GM19035 (cell line): ENCODE measurements around the gene PDIA6.
A peak's percentile ranks its signal among the peaks of the same experiment; 100 is the strongest.
"Not testable (repeated sequence)": the region's sequence is repeated elsewhere in the genome, so short reads cannot be mapped to it uniquely, and the experiment has no call there.

ENCODE experiments used
- ATAC-seq: cut with Tn5 transposase; IDR thresholded peaks from one replicate; pipeline ENCODE4 v1.9.1; 2021; ENCODE audit not compliant: unreplicated experiment

The PDIA6 gene

DNA sequence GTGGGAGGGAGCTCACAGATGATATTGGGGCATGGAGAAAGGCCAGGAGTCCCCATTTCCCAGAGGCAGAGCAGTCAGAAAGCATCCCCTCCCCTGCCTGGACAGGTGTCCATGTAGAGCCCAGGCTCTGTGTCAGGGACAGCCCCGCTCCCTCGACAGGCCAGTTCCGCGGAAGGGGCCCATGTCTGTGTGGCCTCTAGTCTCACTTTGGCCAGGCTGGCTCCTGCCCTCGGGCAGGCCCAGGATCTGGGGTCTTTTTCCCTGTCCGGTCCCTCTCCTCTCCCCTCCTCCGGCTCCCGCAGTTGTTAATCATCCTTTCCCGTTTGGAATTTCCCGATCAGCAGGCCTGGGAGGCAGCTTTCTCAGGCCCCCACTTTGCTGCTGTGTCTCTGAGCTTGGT lies 20.4 kb upstream of the PDIA6 start:
- ATAC-seq = no peak

DNA sequence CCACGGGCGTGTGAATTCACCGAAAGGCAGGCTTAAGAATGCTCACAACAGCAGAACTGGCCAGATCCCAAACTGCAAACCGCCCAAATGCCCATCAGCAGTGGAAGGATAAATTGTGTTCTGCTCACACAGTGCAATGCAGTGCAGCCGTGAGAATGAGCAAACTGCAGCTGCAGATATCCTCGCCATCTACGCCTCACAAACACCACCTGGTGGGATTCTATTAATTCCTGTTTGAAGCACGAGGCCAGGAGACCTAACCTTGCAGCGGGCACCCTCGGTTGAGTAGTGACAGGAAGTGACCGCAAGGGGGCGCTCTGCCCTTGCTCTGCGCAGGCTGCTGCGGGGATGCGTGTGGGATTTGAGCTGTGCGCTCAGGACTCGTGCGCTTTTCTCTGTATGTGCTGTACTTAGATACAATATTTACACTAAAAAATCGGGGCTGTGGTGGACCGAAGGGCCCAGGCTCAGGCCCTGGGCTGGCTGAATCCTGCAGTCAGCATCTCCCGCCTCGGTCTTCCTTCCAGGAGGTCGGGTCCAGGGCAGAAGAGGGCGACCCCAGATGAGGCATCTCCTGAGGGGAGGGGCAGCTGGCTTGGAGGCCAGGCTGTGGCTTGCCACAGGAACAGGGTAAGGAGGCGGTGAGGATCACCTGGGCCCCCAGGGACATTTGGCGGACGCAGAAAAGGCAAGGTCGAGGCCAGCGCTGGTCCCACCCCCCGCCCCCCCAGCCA lies 19.8 kb upstream of the PDIA6 start:
- peak; percentile 81 for ATAC-seq

DNA sequence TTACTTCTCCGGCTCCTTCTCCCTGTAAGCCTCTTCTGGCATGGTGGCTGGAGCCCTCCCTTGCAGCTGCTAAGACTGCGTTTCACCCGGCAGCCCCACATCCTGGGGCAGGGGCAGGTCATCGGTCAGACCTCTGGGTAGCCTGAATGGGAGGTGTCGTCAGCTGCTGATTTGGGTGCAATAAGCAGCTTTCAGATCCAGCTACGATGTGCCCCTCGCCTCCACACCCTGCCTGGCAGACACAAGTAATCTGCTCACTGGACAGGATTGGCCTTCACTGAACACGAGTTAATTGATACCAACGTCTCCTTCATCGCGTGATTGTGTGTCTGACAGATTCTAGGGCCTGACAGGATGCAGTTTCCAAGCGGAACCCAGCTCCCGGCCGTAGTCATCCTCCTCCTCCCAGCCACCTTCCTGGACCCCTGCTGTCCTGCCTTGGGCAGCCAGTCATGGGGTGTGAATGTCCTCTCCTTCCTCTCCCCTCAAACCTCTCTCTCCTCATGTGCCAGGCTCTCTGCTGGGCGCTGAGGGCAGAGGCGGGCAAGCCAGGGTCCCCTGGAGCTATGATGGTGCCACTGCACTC lies 18.9 kb upstream of the PDIA6 start:
- ATAC-seq = no peak

DNA sequence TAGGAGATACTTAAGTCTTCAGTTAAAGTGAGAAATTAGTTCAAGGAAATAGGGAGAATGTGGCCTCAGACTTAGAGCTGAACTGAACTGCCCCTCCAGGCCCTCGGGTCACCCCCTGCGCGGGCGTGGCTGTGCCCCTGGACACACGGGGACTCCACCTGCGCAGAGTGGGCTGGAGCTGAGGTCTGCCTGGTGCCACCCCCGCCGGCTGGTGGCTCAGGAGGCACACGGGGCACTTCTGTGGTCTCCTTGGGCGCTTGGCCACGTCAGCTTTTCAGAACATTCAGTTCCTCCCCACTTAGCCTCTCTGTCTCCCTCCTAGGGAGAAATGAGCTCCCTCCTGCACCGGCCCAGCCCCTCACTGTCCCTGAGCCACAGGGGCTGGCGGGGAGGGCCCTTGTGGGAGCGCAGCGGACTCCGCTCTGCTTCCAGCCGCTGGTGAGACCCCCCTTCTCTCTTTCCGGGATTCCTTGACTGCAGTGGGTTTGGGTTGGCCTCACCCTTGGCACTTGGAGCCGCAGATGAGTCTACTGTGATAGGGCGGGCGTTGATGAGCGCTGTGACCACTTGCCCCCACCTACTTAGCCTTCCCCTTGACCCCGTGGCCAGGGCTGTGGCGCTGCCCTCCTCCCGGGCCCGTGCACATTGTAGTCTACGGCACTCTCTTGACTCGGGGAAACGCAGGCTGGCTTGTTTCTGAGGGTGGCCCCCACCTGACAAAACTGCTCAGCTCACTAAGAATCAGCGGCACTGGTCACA lies 18.2 kb upstream of the PDIA6 start:
- no peak for ATAC-seq

DNA sequence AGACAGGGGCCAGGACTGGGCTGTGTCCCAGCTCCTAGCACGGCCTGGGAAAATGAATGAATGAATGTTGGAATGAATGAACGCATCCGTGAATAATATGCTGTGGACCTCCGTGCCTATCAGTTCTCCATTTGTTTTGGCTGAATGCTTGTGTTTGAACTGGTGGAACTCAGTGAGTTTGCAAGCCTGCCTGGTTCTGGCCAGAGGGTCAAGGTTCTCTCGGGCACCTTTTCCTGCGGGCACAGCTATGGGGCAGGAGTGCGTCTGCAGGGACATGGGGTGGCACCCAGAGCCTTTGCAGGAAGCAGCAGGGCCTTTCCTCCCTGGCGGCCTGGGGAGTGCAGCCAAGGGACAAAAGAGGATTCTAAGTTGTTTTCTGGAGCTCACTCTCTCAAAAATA lies 17.6 kb upstream of the PDIA6 start:
- ATAC-seq = no peak

DNA sequence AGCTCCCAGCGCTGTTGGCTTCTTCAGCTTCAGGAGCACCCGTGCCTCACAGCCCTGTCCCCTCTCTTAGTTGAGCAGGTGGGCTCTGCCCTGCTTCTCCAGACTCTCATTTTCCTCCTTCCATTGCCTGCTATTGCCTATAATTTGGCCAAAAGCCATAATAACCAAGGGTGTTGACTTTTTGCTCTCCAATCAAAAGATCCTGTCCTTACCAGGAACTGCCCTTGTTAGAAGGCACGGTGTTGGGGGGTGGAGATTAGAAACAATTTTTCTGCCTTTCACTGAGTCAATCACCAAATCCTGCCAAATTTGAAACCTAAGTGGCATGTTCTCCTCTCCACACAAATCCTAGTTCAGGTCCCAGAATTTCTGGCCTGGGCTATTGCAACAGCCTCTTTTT lies 16.7 kb upstream of the PDIA6 start:
- no peak for ATAC-seq

DNA sequence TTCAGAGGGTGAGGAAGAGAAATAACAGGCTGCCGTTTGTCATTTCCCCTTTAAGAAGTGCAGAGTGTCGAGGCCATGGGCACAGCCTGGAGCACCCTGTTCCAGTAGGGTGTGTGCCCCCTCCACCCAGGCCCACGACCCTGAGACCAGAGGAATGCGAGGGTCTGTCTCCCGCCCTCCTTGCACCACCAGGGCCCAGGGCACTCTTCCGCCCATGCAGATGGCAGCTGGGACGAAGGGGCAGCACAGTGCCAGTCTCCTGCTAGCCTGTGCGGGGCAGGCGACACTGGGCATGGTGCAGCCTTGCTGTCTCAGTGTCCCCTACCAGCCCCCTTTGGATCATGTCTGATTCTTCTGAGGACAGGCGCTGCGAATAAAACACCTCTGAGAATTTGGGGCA lies 15.8 kb upstream of the PDIA6 start:
- ATAC-seq = no peak

DNA sequence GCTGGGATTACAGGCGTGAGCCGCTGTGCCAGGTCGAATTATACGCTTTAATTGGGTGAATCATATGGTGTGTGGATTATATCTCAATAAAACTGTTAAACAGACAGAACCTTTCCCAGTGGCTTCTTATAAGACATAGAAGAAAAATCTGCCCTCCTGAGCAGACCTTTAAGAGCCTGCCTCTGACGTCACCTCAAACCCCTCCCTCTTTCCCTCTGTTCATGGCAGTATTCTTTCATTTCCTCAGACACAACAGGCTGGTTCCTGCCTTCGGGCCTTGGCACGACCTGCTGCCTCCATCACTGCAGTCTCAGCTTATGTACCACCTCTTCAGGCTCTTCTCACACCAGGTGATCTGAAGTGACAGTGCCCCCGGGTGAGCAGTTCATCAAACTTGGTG lies 14.0 kb upstream of the PDIA6 start:
- no peak for ATAC-seq

DNA sequence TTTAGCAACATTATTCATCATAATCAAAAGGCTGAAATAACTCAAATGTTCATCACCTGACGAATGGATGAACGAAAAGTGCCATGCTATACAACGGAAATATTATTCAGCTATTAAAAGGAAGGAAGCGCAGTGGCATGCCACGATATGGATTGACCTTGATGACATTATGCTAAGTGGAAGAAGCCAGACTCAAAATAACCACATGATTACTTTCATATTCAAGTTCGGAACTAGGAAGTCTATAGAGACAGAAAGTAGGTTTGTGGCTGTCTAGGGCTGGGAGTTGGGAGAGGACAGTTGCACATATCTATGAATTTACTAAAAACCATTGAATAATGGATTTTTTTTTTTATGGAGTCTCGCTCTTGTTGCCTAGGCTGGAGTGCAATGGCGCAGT lies 13.4 kb upstream of the PDIA6 start:
- no peak for ATAC-seq

DNA sequence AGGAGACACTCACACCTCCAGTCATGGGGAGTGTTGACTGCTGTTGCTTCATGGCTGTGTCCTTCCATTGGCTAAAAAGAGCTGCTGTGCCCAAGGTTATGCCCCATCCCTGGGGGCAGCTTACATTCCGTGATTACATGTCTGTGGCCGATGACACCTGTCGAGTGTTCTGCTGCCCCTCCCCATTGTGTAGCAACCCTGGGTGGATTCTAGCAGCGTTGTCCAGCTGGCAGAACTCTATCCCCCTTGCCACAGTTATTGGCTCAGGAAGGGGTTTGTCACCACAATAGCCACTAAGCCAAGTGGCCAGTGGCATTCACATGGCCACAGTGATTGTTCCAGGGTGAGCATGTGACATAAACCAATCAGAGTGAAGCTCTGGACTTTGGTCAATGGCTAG lies 11.6 kb upstream of the PDIA6 start:
- no peak for ATAC-seq

DNA sequence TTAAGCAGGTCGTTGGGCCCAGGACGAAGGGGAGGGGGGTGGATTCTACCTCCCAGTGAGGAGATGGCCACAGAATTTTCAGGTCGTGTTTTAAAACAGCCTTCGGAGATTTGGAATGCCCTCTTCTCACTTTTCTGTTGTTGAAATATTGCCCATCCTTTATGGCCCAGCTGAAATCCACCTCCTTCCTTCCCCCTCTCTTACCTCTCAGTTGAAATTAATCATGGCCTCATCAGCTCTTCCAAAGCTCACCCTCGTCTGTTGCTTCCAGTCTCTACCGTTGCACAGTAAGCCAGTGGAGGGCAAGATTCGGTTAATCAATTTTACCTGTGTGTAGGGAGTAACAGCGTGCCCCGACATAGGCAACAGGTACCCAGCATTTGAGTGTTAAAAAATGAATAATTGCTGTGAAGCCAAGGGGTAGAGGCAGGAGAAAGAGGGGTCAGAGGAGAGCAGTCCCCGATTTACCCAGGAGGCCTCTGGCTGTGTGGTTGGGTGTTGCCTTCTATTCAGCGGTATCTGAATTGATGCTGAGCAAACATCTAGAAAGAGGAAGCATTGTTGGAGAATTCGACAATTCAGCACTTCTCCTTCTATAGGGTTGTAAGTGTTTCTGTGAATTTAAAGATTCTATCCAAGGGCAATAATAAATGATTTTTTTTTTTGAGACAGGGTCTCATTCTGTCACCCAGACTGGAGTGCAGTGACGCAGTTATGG lies 8.6 kb upstream of the PDIA6 start:
- ATAC-seq = no peak

DNA sequence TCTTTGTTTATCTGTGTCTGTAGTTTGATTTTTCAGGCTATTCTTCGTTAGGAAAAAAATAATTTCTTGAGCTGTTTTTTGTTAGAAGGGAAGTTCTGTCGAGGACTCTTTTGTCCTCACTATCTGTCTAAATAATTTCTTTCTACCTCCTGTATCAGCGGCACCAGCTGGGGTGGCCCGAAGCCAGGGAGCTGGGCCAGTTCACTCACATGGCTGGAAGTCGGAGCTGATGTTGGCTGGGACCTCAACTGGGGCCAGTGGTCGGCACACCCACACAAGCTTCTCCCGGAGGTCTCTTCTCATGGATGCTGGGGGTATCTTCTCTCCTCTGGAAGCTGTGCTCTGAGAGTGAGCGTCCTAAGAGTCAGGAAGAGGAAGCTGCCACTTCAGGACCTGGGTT lies 8.0 kb upstream of the PDIA6 start:
- ATAC-seq = no peak

DNA sequence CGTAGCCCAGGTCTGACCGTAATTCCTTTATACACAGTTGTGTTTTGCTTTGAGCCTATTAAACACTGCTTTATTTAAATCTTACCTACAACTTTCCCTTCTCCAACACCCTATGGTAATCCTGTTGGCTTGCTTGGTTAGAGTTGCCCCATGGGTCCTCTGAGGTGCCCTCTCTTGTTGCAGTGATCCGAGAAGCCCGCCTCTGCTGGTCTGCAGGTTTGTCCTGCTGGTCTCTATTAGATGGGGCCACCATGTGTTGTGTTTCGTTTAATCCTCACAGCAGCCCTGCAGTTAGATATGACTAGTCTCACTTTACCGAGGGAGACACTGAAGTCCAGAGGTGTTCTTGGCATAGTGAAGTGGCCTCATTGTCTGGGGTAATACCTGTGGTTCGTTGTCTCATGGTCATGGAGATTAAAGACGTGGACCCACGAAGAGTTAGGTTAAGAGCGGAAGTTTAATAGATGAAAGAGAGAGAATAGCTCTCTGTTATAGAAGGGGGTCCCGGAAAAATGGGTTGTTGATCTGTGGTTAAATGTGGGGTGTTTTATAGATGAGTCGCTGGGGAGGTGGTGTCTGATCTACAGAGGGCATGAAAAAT lies 7.2 kb upstream of the PDIA6 start:
- ATAC-seq = no peak

DNA sequence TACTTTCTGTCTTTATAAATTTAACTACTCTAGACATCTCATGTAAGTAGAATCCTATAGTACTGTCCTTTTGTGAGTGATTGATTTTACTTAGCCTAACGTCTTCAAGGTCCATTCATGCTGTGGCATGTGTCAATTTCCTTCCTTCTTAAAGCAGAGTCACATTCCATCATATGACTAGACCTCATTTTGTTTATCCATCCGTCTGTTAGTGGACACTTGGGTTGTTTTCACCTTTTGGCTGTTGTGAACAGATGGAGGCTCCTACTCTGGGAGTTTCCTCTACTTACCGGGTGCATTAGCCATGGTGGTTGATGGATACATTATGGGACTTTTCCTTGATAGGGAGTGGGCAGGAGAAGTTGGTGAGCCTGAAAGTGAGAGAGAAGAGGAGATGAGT lies 6.4 kb upstream of the PDIA6 start:
- ATAC-seq = no peak

DNA sequence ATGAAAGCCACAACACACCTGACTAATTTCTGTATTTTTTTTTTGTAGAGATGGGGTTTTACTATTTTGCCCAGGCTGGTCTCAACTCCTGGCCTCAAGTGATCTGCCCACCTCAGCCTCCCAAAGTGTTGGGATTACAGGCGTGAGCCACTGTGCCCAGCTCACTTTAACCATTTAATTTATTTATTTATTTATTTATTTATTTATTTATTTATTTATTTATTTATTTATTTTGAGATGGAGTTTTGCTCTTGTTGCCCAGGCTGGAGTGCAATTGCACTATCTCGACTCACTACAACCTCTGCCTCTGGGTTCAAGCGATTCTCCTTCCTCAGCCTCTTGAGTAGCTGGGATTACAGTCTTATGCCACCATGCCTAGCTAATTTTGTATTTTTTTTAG lies 5.7 kb upstream of the PDIA6 start:
- ATAC-seq = not testable (repeated sequence)

DNA sequence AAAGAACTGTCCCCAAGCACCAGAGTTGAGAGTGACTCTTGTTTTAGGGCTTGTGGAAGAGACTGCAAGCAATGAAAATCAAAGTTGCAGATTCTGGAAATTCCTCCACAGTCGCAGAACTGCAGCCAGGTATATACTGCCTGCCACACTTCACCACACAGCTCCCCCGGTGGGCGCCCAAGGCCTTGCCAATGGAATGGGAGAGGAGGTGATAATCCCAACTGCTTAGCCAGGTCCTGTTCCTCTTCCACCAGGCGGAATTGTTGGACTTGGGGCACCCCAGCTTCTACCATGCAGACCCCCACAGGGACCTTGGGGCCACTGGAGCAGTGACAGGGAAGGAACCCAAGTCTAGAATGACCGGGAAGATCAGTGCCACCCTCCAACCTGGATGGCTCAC lies 4.8 kb upstream of the PDIA6 start:
- ATAC-seq = no peak

DNA sequence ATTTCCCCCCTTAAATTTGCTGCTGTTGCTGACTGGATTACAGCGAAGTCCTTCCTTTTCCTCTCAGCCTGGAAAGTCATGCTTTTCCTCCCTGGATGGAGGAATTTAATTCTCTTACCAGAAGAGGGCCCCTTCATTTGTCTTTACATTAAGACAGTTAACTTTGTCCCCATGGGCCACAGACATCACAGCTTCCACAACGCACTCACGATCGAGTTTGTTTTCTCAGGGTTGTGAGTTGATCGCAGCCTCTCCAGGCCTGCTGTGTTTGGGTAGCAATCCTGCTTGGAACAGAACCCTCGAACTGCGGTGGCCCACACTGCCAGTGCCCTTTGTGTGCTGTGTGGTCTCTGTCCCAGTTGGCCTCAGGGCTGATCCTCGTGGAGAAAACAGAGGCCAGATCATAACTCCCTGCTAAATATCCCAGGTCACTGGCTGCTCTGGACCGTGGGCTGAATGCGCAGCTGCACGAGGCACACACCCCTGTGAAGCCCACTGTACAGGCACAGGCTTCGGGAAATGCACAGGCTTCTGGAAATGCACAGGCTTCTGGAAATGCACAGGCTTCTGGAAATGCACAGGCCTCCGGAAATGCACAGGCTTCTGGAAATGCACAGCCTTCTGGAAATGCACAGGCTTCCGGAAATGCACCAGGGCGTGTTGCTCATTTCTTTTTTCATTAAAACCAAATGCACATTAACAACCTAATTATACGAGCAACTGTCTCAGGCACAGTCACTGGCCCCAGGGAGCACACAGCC lies 2.2 kb upstream of the PDIA6 start:
- ATAC-seq = no peak

DNA sequence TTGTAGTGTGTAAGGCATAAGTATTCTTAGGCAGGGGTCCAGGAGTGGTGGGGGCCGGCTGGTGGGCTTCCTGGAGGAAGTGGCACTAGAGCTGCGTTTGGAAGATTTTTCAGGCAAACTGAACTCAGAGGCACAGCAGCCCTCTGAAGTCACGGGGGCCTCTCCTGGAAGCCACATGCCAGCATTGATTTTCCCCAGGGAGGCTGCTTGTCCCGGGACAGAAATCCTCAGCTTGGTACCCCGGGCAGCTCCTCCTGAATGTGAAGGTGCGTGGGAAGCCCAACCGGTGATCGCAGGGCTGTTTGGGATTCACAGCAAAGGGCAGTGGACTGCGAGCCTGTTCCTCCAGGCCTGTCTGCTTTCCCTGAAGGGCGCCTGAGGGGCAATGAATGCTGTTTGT lies 1.6 kb upstream of the PDIA6 start:
- ATAC-seq = no peak

DNA sequence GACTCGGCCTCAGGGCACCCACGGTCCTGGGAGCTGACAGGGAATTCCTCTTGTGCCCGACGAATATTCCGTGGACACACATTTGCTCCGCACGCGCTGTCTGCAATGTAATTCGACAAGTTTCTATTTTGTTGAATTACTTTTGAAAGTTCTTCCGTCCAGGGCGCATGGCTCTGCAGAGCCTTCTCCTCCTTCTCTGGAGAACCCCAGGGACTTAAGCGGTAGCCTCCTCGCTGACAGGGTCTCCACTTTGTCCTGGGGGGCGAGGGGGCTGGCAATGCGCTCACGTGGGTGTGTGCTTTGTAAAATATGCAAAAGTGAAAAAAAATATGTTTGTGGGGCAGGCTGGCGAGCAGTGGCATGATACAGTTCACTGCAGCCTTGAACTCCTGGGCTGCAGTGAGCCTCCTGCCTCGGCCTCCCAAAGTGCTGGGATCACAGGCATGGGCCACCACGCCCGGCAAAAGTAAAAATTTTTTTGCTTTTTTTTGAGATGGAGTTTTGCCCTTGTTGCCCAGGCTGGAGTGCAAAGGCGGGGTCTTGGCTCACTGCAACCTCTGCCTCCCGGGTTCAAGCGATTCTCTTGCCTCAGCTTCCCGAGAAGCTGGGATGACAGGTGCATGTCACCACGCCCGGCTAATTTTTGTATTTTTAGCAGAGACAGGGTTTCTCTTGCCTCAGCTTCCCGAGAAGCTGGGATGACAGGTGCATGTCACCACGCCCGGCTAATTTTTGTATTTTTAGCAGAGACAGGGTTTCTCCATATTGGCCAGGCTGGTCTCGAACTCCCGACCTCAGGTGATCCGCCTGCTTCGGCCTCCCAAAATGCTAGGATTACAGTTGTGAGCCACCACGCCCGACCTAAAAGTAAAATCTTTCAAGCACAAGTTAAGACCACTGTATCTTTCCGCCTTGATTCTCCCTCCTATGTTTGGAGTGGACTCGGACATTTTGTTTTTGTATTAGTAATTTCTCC lies 866 bp upstream of the PDIA6 start:
- ATAC-seq = not testable (repeated sequence)
